Measurements from ENCODE around the gene FAM163B.

GRCh38 chr9:133636902-133637301 lies 27.7 kb upstream of the FAM163B start:
- no peak for TF ChIP-seq POLR2AphosphoS5 (IDR thresholded peaks at IDR 0.05; ENCODE audit: insufficient read depth, low read depth, low read length)
- no peak for TF ChIP-seq CTCF (IDR thresholded peaks at IDR 0.05; ENCODE audit: extremely low read depth in 1 of 2, insufficient read depth in 1 of 2, low read depth in 1 of 2, low read length in 2 of 2)
- no peak for TF ChIP-seq POLR2A (IDR thresholded peaks at IDR 0.05; ENCODE audit: low read depth, low read length)

All from endothelial cell of umbilical vein (primary cell).